Mesothelial cell of epicardium (in vitro differentiated cells): ENCODE data around the gene TBXAS1. TPM values are rescaled to one million over a fixed set of nuclear protein-coding genes. Genes with fewer than 3 reads are reported as not detected.

Experiments
- DNase-seq, 2 experiments: peaks; one replicate each; pipeline ENCODE4 v3.0.0; 2021; ENCODE audit warnings: low spot score in 2 of 2; ENCODE audit not compliant: unreplicated experiment in 2 of 2
- H3K27ac Mint-ChIP-seq: 2 replicates; pipeline ENCODE4 v1.8.0; 2021; ENCODE audit warnings: mixed read lengths
- H3K27me3 Mint-ChIP-seq: 2 replicates; pipeline ENCODE4 v1.8.0; 2021; ENCODE audit warnings: low read depth, mixed read lengths
- H3K36me3 Mint-ChIP-seq: 2 replicates; pipeline ENCODE4 v1.8.0; 2021; ENCODE audit warnings: mixed read lengths
- H3K4me1 Mint-ChIP-seq: 2 replicates; pipeline ENCODE4 v1.8.0; 2021; ENCODE audit warnings: mixed read lengths
- H3K4me3 Mint-ChIP-seq: 2 replicates; pipeline ENCODE4 v1.8.0; 2021; ENCODE audit warnings: mild to moderate bottlenecking, moderate library complexity, mixed read lengths
- H3K9me3 Mint-ChIP-seq: 2 replicates; pipeline ENCODE4 v1.8.0; 2021; ENCODE audit warnings: mixed read lengths
- total RNA-seq: library from RNA; stranded (reverse); gene quantifications from 3 replicates; pipeline ENCODE4 v1.2.1, GENCODE V29; 2021
- TF ChIP-seq, protein P1 (sequence below): fragments of 200-600 bp; sonication (generic); IDR thresholded peaks from one replicate; pipeline ENCODE4 v1.5.0; 2021; ENCODE audit warnings: antibody characterized with exemption; ENCODE audit not compliant: unreplicated experiment

Gene TBXAS1
- total RNA-seq, 1 donor from 2014 or later = 3.1 TPM

DNA sequence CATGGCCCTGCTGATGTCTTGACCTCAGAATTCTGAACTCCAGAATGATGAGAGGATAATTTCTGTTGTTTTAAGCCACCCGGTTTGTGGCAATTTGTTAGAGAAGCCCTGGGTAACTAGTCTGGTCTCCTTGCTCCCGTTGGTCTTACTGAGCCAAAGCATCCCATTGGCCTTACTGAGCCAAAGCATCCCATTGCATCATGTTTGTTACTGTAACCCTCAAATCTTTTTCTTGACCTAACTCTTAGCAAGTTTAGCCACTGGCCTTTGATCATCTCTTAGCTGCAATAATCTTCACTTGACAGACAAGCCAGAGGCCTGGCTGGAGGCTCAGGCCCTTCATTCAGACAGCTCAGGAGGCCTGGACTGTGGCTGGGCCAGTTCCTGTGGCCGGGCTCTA is 21.8 kb downstream of the TBXAS1 start:
- Mint-ChIP-seq H3K27ac (no peak overlapping the region), H3K4me1 (no peaks in the 10 kb centered on the region), H3K27me3 (peaks cover 8% of the 10 kb centered on the region), H3K36me3 (no peaks in the 10 kb centered on the region), H3K9me3 (no peaks in the 10 kb centered on the region), H3K4me3 (no peak overlapping the region)
- DNase-seq = no peak
- TF ChIP-seq, protein P1, sequence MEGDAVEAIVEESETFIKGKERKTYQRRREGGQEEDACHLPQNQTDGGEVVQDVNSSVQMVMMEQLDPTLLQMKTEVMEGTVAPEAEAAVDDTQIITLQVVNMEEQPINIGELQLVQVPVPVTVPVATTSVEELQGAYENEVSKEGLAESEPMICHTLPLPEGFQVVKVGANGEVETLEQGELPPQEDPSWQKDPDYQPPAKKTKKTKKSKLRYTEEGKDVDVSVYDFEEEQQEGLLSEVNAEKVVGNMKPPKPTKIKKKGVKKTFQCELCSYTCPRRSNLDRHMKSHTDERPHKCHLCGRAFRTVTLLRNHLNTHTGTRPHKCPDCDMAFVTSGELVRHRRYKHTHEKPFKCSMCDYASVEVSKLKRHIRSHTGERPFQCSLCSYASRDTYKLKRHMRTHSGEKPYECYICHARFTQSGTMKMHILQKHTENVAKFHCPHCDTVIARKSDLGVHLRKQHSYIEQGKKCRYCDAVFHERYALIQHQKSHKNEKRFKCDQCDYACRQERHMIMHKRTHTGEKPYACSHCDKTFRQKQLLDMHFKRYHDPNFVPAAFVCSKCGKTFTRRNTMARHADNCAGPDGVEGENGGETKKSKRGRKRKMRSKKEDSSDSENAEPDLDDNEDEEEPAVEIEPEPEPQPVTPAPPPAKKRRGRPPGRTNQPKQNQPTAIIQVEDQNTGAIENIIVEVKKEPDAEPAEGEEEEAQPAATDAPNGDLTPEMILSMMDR = no peak

DNA sequence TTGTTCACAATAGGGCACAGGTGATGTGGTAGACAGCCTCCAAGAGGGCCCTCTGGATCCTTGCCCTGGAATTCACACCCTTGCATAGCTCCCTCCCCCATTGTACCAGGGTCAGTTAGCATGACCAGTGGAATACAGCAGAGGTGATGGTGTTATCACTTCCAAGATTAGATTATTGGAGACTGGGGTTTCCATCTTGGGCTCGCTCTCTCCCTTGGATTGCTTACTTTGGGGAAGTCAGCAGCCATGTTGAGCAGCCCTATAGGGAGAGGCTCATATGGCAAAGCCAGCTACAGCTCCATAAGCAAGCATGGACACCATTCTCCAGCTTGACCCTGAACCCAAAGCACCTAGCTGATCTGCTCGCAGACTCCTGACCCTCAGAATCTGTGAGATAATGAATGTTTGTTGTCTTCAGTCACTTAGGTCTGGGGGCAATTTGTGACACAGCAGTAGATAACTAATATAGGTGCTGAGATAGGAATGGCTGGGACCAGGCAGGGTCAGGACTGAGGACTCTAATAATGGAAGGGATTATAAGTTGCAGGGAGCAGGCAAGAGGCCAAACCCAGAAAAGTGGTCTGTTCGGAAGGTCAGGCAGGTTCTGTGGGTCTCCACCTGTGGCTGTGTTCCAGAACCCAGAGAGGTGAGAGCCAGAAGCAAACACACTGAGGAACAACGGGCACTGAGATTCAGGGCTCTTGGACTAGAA is 22.9 kb downstream of the TBXAS1 start:
- DNase-seq = no peak
- H3K4me1 Mint-ChIP-seq = no peaks in the 10 kb centered on the region
- no peaks in the 10 kb centered on the region for H3K36me3 Mint-ChIP-seq
- peaks cover 1% of the 10 kb centered on the region for H3K27me3 Mint-ChIP-seq
- no peak overlapping the region for H3K27ac Mint-ChIP-seq
- no peak overlapping the region for H3K4me3 Mint-ChIP-seq
- TF ChIP-seq, protein P1 = no peak
- H3K9me3 Mint-ChIP-seq = no peaks in the 10 kb centered on the region

DNA sequence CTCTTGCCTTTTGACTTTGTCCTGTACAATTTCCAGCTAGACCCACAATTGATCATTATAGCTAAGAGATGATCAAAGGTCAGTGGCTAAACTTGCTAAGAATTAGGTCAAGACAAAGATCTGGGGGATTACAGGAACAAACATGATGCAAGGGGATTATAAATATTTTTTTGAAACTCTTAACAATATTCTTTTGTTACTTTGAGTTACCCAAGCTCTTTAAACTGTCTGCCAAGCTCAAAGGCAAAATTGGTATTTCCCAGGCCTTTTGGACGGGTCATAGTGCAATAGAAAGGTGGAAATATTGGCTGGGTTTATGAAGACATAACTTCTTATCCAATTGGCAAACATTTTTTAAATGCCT is 23.4 kb downstream of the TBXAS1 start:
- Mint-ChIP-seq H3K36me3 (no peaks in the 10 kb centered on the region), H3K9me3 (no peaks in the 10 kb centered on the region), H3K27me3 (peaks cover 1% of the 10 kb centered on the region), H3K4me1 (no peaks in the 10 kb centered on the region), H3K4me3 (no peak overlapping the region), H3K27ac (no peak overlapping the region)
- TF ChIP-seq, protein P1 = no peak
- DNase-seq = no peak

DNA sequence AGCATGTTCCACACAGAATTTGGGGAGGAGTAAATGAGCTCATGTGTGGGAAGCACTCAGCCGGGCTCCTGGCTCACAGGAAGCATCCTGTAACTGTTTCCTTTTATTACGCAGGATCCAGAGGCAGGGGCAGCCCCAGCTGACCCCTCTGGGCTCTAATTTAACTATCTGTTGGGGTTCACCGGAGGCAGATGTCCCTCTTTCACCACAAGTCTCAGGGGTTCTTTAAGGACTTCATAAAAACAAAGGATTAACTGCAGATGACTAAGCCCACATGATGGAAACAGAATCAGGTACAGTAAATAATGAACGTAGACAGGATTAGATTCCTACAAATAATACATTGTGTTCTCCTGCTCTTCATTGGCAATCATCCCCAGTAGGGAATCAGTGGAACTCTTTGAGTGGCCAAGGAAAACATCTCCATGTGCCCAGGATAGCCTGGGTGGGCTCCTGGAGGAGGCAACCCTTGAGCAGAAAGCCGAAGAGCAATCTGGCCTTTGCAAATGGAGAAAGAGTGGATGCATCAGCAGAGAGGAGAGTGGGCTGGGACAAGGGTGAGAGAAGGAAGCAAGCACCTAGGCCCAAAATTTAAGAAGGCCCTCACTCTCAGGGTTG is 24.6 kb downstream of the TBXAS1 start:
- Mint-ChIP-seq H3K36me3 (no peaks in the 10 kb centered on the region), H3K9me3 (no peaks in the 10 kb centered on the region), H3K4me3 (no peak overlapping the region), H3K4me1 (no peaks in the 10 kb centered on the region), H3K27ac (no peak overlapping the region), H3K27me3 (peaks cover 1% of the 10 kb centered on the region)
- no peak for DNase-seq
- TF ChIP-seq, protein P1 = no peak

DNA sequence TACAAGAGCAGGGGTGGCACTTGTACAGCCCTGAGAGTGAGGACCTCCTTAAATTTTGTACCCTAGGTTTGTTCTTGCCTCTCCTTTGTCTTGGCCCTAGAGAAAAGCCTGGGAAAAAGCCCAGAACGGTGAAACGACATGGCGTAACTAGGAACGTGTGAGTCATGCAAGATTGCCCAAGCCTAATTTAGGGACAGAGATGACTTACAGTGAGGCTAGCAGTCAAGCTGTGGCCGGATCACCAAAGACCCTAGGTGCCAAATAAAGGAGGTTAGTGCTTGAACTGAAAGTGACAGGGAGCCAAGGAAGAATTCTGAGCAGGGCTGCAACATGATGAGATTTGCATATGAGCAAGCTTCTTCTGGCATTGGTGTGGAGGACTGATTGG is 25.1 kb downstream of the TBXAS1 start:
- TF ChIP-seq, protein P1 = no peak
- no peak overlapping the region for H3K27ac Mint-ChIP-seq
- H3K36me3 Mint-ChIP-seq = no peaks in the 10 kb centered on the region
- peaks cover 1% of the 10 kb centered on the region for H3K27me3 Mint-ChIP-seq
- DNase-seq = no peak
- no peak overlapping the region for H3K4me3 Mint-ChIP-seq
- H3K4me1 Mint-ChIP-seq = no peaks in the 10 kb centered on the region
- H3K9me3 Mint-ChIP-seq = no peaks in the 10 kb centered on the region
